ENCODE results near the gene HSD17B12. TPM values are rescaled to one million over a fixed set of nuclear protein-coding genes. Genes with fewer than 3 reads are reported as not detected.

HSD17B12 gene
- total and polyA plus RNA-seq, 2 of the 13 experiments (the other 11 are each of a cell fraction or from before 2014, with no cell fraction given) = 50.3 to 117 TPM

DNA sequence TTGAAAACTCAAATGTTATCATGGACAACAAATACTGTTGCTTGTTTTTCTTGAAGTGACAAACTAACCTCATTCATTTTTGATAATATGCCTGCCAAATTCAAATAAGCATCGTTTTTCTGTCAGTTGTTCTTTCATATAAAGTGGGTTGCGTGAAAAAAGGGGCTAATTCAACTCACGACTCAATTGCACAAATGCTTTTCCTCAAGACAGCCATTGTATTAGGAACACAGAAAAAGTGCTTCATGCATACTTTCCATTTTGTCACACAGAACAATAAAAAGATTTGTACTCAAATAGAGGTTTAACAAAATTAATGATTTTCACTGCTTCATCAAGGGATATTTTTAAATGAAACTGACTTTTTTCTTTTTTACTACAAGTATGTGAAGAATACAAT is 105.5 kb downstream of the HSD17B12 start:
- WGBS (ENCODE audit: low lambda C conversion rate) = 93% methylated on average over 3 of the region's 3 CpGs
- Histone ChIP-seq H3K27me3 (ENCODE audit: control insufficient read depth in 1 of 2, insufficient read depth in 2 of 2, low read length in 2 of 2) (no peaks in the 10 kb centered on the region), H3K79me2 (ENCODE audit: insufficient read depth, low read length) (peaks cover 12% of the 10 kb centered on the region), H3K36me3 (replicated peaks in 1 of 2; ENCODE audit: control insufficient read depth in 1 of 2, insufficient read depth in 2 of 2, low read length in 2 of 2) (peaks cover 0 to 18% of the 10 kb centered on the region in 2 experiments; a peak in 3 of 5 replicates), H3K27ac (ENCODE audit: extremely low read length, insufficient read depth, low read length) (no peak overlapping the region), H3K4me1 (ENCODE audit: insufficient read depth, low read length) (no peaks in the 10 kb centered on the region), H3K9me3 (ENCODE audit: low read length) (no peaks in the 10 kb centered on the region), H3K4me2 (ENCODE audit: low read depth, low read length) (no peak overlapping the region), H4K20me1 (ENCODE audit: insufficient read depth, low read length) (0 out of 2 replicates have a peak, but pooled peaks cover 4% of the 10 kb centered on the region), H3K4me3 (replicated peaks in 1 of 3; ENCODE audit: insufficient read depth in 1 of 3, low read depth in 2 of 3, low read length in 3 of 3) (no peak overlapping the region), H3K9ac (ENCODE audit: insufficient read depth, low read depth, low read length) (no peak overlapping the region), H2AFZ (ENCODE audit: low read length) (no peak overlapping the region)
- intact Hi-C loops (cut with micrococcal nuclease; ENCODE audit: unreplicated experiment) (no loop called here), in situ Hi-C loops (cut with HindIII; ENCODE audit: extremely low pct_ligation_motif_present, low pct_unique_long_range_greater_than_20kb) (no loop called here)
- DNase-seq (ENCODE audit: low spot score) (no peak), FAIRE-seq (no peak), ATAC-seq (no peak)
- no TSS peak for BruUV-seq (replicated peaks)
- ChIA-PET POLR2A (no interaction called here), CTCF (ENCODE audit: low intra/inter-chr PET ratio, low total read pairs) (no interaction called here)
- no peak for TF ChIP-seq TBL1XR1 (IDR thresholded peaks at IDR 0.05; ENCODE audit: borderline replicate concordance, low read length, partially characterized antibody)
- TF ChIP-seq NCOA1 (CRISPR knock-in tag; IDR thresholded peaks at IDR 0.05) = no peak
- TF ChIP-seq, protein P1, sequence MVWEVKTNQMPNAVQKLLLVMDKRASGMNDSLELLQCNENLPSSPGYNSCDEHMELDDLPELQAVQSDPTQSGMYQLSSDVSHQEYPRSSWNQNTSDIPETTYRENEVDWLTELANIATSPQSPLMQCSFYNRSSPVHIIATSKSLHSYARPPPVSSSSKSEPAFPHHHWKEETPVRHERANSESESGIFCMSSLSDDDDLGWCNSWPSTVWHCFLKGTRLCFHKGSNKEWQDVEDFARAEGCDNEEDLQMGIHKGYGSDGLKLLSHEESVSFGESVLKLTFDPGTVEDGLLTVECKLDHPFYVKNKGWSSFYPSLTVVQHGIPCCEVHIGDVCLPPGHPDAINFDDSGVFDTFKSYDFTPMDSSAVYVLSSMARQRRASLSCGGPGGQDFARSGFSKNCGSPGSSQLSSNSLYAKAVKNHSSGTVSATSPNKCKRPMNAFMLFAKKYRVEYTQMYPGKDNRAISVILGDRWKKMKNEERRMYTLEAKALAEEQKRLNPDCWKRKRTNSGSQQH (CRISPR knock-in tag; IDR thresholded peaks at IDR 0.05; ENCODE audit: low read depth) = no peak
- TF ChIP-seq, protein P2, sequence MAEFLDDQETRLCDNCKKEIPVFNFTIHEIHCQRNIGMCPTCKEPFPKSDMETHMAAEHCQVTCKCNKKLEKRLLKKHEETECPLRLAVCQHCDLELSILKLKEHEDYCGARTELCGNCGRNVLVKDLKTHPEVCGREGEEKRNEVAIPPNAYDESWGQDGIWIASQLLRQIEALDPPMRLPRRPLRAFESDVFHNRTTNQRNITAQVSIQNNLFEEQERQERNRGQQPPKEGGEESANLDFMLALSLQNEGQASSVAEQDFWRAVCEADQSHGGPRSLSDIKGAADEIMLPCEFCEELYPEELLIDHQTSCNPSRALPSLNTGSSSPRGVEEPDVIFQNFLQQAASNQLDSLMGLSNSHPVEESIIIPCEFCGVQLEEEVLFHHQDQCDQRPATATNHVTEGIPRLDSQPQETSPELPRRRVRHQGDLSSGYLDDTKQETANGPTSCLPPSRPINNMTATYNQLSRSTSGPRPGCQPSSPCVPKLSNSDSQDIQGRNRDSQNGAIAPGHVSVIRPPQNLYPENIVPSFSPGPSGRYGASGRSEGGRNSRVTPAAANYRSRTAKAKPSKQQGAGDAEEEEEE (CRISPR knock-in tag; IDR thresholded peaks at IDR 0.05; ENCODE audit: borderline replicate concordance) = no peak
- no peak for TF ChIP-seq ELF4 (CRISPR knock-in tag; IDR thresholded peaks at IDR 0.05; ENCODE audit: borderline replicate concordance)
- TF ChIP-seq MEIS1 (CRISPR knock-in tag; IDR thresholded peaks at IDR 0.05; ENCODE audit: borderline replicate concordance) = no peak
- TF ChIP-seq HNRNPK (IDR thresholded peaks at IDR 0.05; ENCODE audit: low read depth, low read length, poor library complexity, severe bottlenecking) = no peak
- TF ChIP-seq RXRA (CRISPR knock-in tag; IDR thresholded peaks at IDR 0.05) = no peak
- no peak for TF ChIP-seq ZNF615 (CRISPR knock-in tag; IDR thresholded peaks at IDR 0.05; ENCODE audit: borderline replicate concordance)
- TF ChIP-seq AGO2 (optimal IDR thresholded peaks at IDR 0.05; ENCODE audit: low read depth, low read length) = no peak
